Stimulated activated CD4-positive, alpha-beta T cell treated with anti-CD3 and anti-CD28 coated beads, Interleukin-1b, Interleukin-23, amount 100 ng/mL, for 1 hour (primary cell): ENCODE measurements around the gene KAT6B.

ENCODE experiments used
- DNase-seq, 2 donors: peaks; one replicate each; pipeline ENCODE4 v3.0.0-alpha.2; 2020; ENCODE audit warnings: low read depth in 2 of 2

The KAT6B gene

DNA sequence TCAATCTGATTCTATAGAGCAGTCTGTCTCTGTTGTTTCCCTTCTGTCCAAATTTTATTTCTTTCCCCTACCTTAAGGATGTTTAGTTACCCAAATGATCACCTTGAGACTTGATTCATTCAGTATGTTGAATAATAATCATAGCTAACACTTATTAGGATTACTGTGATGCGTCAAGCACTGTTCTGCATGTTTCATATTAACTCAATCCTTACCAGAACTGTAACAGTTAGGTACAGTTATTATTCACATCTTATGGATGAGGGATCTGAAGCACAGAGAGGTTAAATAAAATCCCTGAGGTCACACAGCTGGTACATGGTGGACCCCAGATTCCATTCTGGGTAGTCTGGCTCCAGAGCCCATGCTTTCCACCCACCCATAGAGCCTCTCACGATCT, 187.1 kb downstream of the KAT6B start:
- DNase-seq, result no peak

DNA sequence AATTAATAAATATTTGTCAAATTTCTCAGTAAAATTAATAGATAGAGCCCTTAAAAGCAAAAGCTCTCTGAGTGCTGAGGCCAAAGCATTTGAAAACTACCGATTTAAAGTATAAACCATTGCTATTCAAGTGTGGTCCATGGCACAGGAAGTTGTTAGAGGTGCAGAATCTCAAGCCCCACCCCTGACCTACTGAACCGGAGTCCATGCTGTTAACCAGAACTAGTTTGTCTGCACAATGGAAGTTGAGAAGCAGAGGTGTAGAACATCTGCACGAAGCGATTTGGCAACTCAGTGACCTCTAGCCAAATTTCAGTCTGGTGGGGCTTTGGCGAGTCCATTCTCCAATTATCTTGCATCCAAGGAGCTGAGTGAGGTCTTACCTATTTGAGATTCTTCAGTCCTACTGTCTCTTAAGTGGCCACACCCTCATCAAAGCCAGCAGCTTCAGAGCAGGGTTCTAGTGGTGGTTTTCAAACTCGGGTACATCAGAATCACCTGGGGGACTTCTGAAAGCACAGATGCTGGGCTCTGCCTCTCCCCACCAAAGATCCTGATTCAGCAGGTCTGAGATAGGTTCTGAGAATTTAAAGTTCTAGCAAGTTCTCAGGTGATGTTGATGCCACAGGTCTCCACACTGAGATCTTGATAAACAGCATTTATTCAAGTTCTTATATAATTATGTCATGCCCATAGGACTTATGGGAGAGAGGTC, 188.3 kb downstream of the KAT6B start:
- no peak for DNase-seq

GRCh38 chr10:75015442-75015841, 189.0 kb downstream of the KAT6B start:
- DNase-seq, result no peak

DNA sequence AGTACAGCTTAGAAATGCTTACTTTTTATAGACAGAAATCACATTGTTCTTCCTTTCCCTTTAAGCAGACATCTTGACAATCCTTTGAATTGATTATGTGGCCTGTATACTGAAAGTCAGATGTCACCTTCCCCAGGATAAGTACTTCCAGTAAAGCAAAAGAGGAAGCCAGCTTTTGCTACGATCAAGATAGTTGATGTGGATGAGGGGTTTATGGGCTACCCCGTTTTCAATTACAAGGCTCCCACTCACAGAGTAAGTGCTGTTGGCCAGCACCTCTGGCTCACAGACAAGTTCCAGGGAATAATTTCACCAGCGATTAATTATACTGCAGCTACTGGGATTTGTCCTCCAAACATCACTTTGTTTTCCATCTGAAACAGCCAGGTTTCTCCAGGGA, 189.9 kb downstream of the KAT6B start:
- DNase-seq, result no peak

DNA sequence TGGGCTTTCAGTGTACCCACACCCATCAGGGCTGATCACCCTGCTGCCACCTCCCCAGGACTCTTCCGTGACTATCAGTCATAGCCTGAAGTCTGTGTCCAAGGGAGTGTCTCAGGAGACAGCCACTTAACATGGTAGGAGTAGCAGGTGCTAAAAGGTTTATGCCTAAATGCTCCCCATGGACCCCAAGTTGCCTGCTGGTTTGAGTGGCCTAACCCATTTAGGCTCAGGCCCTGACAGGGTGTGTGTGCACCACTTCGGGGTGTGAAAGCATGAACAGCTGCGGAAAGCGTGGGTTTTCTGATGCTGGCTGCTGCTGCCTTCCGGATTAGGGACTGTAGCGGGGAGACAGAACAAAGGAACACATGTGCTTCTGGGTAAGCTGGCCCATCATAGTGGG, 191.9 kb downstream of the KAT6B start:
- no peak for DNase-seq

GRCh38 chr10:75018686-75019307, 192.4 kb downstream of the KAT6B start:
- DNase-seq, result no peak

GRCh38 chr10:75019370-75019769, 193.0 kb downstream of the KAT6B start:
- DNase-seq, result no peak

DNA sequence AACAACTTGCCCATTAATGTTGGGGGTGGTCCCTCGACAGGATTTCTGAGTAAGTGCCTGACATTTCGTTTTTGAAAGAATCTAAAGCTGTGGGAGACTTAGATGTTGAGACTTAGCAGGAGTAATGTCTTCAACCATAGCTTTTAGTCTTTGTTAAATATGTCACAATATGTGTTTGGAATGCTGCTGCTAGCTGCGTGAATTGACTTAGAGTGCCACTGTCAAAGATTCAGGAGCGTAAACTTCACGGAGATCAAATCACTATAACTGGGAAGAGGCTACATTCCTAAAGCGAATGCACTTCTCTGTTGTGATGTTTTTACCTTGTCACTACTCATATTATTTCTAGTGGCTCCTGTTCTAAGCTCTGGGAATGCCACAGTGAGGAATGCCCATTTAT, 193.8 kb downstream of the KAT6B start:
- DNase-seq, result no peak

DNA sequence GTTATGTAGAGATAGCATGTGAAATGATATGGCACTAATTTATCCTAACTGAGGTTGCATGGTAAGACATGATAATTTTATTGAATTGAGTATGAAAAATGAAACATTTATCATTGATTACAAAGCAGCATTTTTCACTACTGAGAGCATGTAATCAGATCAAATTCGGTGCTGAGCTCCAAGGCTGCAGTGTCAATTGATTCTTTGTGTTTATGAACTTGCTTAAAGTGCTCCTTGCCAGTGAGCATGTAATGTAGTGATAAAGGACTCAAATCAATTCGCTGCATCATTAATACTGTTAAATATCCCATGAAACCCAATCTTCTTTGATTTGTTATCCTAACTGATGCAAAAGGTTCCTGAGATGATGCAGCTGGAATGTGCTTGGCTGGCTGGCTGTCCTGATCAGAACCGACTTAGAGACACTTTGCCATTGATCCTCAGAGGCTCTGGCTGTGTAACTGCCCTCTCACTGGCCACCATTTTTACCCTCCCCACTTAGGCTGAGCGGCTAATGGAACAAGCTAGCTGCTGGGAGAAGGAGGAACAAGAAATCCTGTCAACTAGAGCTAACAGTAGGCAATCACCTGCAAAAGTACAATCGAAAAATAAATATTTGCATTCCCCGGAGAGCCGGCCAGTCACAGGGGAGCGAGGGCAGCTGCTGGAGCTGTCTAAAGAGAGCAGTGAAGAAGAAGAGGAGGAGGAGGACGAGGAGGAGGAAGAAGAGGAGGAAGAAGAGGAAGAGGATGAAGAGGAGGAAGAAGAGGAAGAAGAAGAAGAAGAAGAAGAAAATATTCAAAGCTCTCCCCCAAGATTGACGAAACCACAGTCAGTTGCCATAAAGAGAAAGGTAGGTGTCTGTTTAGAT, 195.2 kb downstream of the KAT6B start:
- no peak for DNase-seq

DNA sequence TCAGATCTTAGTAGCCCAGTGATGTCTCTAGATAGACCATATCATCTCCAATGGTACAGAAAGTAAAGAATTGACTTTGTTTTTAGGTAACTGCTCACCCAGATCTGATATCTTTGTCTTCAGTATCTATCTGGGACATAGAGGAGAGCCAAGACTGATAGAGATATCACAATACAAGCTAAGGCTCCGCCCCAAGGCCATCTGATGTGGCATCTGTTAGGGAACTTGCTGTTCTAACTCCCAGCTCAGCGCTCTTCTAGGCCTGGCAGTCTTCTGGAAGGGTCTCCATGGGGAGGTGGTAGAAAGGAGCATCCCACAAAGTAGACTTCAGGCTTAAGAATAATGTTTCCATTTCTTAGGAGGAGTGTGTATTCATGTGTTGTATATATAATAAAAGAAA, 196.7 kb downstream of the KAT6B start:
- no peak for DNase-seq

- no peak for DNase-seq
These were observed 198.6 kb downstream of the KAT6B start for GRCh38 chr10:75024971-75025523.

DNA sequence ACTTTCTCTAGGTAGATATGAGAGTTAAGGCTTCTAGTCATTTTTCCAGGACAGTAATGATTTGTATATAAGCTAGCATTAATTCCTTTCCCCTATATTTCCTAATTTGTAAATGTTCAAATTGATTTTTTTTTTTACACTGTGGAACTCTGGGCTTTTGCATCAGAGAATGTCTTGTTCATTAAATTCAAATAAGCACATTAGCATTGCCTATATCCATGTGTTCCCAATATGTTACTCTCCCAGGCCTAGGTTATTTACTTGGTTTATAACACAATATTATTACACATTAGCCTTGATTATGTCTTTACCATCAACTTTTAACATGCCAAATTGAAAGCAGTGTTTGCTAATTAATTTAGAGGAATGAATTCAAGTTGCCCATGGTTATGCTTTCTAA, 201.6 kb downstream of the KAT6B start:
- DNase-seq, result no peak

DNA sequence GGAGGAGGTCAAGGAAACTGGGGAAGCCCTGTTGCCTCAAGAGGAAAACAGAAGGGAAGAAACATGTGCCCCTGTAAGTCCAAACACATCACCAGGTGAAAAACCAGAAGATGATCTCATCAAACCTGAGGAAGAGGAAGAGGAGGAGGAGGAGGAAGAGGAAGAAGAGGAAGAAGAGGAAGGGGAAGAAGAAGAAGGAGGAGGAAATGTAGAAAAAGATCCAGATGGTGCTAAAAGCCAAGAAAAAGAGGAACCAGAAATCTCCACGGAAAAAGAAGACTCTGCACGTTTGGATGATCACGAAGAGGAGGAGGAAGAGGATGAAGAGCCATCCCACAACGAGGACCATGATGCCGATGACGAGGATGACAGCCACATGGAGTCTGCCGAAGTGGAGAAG, 202.3 kb downstream of the KAT6B start:
- DNase-seq, result no peak

DNA sequence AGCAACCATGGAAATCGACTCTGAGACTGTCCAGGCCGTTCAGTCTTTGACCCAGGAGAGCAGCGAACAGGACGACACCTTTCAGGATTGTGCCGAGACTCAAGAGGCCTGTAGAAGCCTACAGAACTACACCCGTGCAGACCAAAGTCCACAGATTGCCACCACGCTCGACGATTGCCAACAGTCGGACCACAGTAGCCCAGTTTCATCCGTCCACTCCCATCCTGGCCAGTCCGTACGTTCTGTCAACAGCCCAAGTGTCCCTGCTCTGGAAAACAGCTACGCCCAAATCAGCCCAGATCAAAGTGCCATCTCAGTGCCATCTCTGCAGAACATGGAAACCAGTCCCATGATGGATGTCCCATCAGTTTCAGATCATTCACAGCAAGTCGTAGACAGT, 203.0 kb downstream of the KAT6B start:
- DNase-seq, result no peak

DNA sequence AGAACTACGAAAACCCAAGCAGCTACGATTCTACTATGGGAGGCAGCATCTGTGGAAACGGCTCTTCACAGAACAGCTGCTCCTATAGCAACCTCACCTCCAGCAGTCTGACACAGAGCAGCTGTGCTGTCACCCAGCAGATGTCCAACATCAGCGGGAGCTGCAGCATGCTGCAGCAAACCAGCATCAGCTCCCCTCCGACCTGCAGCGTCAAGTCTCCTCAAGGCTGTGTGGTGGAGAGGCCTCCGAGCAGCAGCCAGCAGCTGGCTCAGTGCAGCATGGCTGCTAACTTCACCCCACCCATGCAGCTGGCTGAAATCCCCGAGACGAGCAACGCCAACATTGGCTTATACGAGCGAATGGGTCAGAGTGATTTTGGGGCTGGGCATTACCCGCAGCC, 203.5 kb downstream of the KAT6B start:
- DNase-seq, result no peak

DNA sequence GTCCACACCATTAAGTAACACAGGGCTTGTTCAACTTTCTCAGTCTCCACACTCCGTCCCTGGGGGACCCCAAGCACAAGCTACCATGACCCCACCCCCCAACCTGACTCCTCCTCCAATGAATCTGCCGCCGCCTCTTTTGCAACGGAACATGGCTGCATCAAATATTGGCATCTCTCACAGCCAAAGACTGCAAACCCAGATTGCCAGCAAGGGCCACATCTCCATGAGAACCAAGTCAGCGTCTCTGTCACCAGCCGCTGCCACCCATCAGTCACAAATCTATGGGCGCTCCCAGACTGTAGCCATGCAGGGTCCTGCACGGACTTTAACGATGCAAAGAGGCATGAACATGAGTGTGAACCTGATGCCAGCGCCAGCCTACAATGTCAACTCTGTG, 204.0 kb downstream of the KAT6B start:
- no peak for DNase-seq

GRCh38 chr10:75032119-75032518, 205.7 kb downstream of the KAT6B start:
- DNase-seq, result no peak

- no peak for DNase-seq
These were observed 206.4 kb downstream of the KAT6B start for GRCh38 chr10:75032813-75033212.

DNA sequence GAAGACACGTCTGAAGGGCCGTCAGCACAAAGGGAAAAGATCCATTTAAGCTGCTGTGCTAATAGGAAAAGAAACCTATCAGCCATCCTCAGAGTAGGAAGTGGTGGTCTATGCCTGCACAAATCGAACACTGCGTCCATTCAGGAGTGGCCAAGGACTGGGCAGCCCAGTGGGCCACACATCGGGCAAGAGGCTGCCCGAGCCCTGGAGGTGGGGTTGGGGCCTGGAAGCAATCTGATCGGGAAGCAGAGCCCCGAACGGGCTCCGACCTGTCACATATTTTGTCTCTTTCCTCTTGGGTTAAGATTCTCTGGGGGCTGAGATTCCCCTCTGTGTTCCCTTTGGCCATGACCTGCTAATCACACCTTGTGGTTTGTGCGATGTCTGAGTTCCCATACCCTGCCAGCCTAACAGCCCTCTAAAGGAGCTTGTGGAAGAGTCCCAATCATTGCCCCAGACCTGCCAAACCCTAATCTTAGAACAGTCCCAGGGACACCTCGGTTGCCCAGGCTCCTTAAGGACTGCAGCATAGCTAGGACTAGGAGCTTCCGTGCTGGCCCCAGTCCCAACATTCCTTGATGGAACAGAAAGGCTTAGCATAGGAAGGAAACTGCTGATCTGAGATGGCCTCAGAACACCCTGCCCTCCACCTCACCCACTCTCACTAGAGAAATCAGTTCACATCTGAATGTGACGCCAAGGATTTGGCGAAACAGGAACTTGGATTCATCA, 207.2 kb downstream of the KAT6B start:
- DNase-seq, result no peak

GRCh38 chr10:75034131-75034512, 207.7 kb downstream of the KAT6B start:
- no peak for DNase-seq

- no peak for DNase-seq
These were observed 208.4 kb downstream of the KAT6B start for GRCh38 chr10:75034714-75035258.
